H9 (cell line): ENCODE data around the gene CFAP97D1. TPM values are rescaled to one million over a fixed set of nuclear protein-coding genes. Genes with fewer than 3 reads are reported as not detected.

Experiments used
- DNase-seq: peaks from one replicate; pipeline ENCODE4 v3.0.0-alpha.2; 2017
- H2AFZ ChIP-seq: one replicate; pipeline ENCODE4 v1.6.1; 2013; ENCODE audit warnings: mild to moderate bottlenecking, low read length, control low read depth, moderate library complexity
- H2AK5ac ChIP-seq: 2 replicates; pipeline ENCODE4 v1.6.1; 2013; ENCODE audit warnings: low read length, control low read depth, mixed read lengths; ENCODE audit not compliant: insufficient read length
- H2BK120ac ChIP-seq: one replicate; pipeline ENCODE4 v1.6.1; 2013; ENCODE audit warnings: low read depth, mild to moderate bottlenecking, low read length, control low read depth, inconsistent platforms; ENCODE audit not compliant: poor library complexity, severe bottlenecking
- H2BK12ac ChIP-seq: 2 replicates; pipeline ENCODE4 v1.6.1; 2013; ENCODE audit warnings: low read length, control low read depth, mixed read lengths, low read depth; ENCODE audit not compliant: insufficient read length
- H2BK15ac ChIP-seq: 2 replicates; pipeline ENCODE4 v1.6.1; 2013; ENCODE audit warnings: low read depth, low read length, control low read depth
- H2BK20ac ChIP-seq: one replicate; pipeline ENCODE4 v1.6.1; 2013; ENCODE audit warnings: low read depth, mild to moderate bottlenecking, low read length, control low read depth, inconsistent platforms; ENCODE audit not compliant: poor library complexity, severe bottlenecking
- H2BK5ac ChIP-seq: 2 replicates; pipeline ENCODE4 v1.6.1; 2013; ENCODE audit warnings: low read length, control low read depth, mixed read lengths; ENCODE audit not compliant: insufficient read length
- H3K14ac ChIP-seq: 2 replicates; pipeline ENCODE4 v1.6.1; 2013; ENCODE audit warnings: low read length, control low read depth; ENCODE audit not compliant: insufficient read depth
- H3K18ac ChIP-seq: 2 replicates; pipeline ENCODE4 v1.6.1; 2013; ENCODE audit warnings: low read depth, mild to moderate bottlenecking, mixed read lengths, low read length, control low read depth; ENCODE audit not compliant: insufficient read length
- H3K23ac ChIP-seq: 2 replicates; pipeline ENCODE4 v1.6.1; 2013; ENCODE audit warnings: low read length, control low read depth, mixed read lengths, low read depth; ENCODE audit not compliant: insufficient read length
- H3K23me2 ChIP-seq: 2 replicates; pipeline ENCODE4 v1.6.1; 2013; ENCODE audit warnings: low read depth, mild to moderate bottlenecking, mixed read lengths, low read length, control low read depth; ENCODE audit not compliant: insufficient read length, poor library complexity, severe bottlenecking
- H3K27ac ChIP-seq: 2 replicates; pipeline ENCODE4 v1.5.1; 2013; ENCODE audit warnings: low read length, control low read depth, mixed read lengths, low read depth; ENCODE audit not compliant: insufficient read length
- H3K27me3 ChIP-seq: 2 replicates; pipeline ENCODE4 v1.6.1; 2013; ENCODE audit warnings: low read length, control low read depth, inconsistent platforms; ENCODE audit not compliant: insufficient read depth
- H3K4ac ChIP-seq: 2 replicates; pipeline ENCODE4 v1.6.1; 2013; ENCODE audit warnings: low read depth, mild to moderate bottlenecking, control low read depth, inconsistent platforms, low read length, moderate library complexity
- H3K4me1 ChIP-seq: 2 replicates; pipeline ENCODE4 v1.6.1; 2013; ENCODE audit warnings: low read length, control low read depth, inconsistent platforms; ENCODE audit not compliant: insufficient read depth
- H3K4me2 ChIP-seq: 2 replicates; pipeline ENCODE4 v1.6.1; 2013; ENCODE audit warnings: low read length, control low read depth, mixed read lengths; ENCODE audit not compliant: insufficient read length, insufficient read depth
- H3K56ac ChIP-seq: 2 replicates; pipeline ENCODE4 v1.6.1; 2013; ENCODE audit warnings: low read depth, mild to moderate bottlenecking, mixed read lengths, low read length, control low read depth; ENCODE audit not compliant: insufficient read length
- H3K79me1 ChIP-seq: 2 replicates; pipeline ENCODE4 v1.6.1; 2013; ENCODE audit warnings: low read depth, mild to moderate bottlenecking, moderate library complexity, low read length, control low read depth, inconsistent platforms; ENCODE audit not compliant: insufficient read depth, poor library complexity, severe bottlenecking
- H3K79me2 ChIP-seq: 2 replicates; pipeline ENCODE4 v1.6.1; 2013; ENCODE audit warnings: low read length, control low read depth, inconsistent platforms; ENCODE audit not compliant: insufficient read depth
- H3K9ac ChIP-seq: 2 replicates; pipeline ENCODE4 v1.6.1; 2013; ENCODE audit warnings: low read length, control low read depth, mixed read lengths; ENCODE audit not compliant: insufficient read length; ENCODE audit errors: extremely low read depth
- H3K9me3 ChIP-seq: one replicate; pipeline ENCODE4 v1.6.1; 2013; ENCODE audit warnings: low read depth, low read length, inconsistent platforms; ENCODE audit not compliant: control insufficient read depth
- H3T11ph ChIP-seq: one replicate; pipeline ENCODE4 v1.6.1; 2013; ENCODE audit warnings: mild to moderate bottlenecking, low read length, control low read depth, inconsistent platforms
- H4K20me1 ChIP-seq: one replicate; pipeline ENCODE4 v1.6.1; 2013; ENCODE audit not compliant: control insufficient read depth, insufficient read length, insufficient read depth
- H4K5ac ChIP-seq: 2 replicates; pipeline ENCODE4 v1.6.1; 2013; ENCODE audit warnings: low read depth, mild to moderate bottlenecking, mixed read lengths, low read length, control low read depth; ENCODE audit not compliant: insufficient read length
- H4K8ac ChIP-seq: replicated peaks from 2 replicates; pipeline ENCODE4 v1.6.1; 2013; ENCODE audit warnings: low read length, control low read depth, mixed read lengths, low read depth; ENCODE audit not compliant: insufficient read length
- H4K91ac ChIP-seq: 2 replicates; pipeline ENCODE4 v1.6.1; 2013; ENCODE audit warnings: low read depth, mild to moderate bottlenecking, moderate library complexity, mixed read lengths, low read length, control low read depth; ENCODE audit not compliant: insufficient read length
- H3K27ac Mint-ChIP-seq, 3 experiments: 2 replicates in 2 of 3; 3 replicates in 1 of 3; pipeline ENCODE4 v1.8.0; 2020 to 2021; ENCODE audit warnings: mixed read lengths in 3 of 3, mild to moderate bottlenecking in 1 of 3, moderate library complexity in 1 of 3
- H3K27me3 Mint-ChIP-seq: 2 replicates; pipeline ENCODE4 v1.8.0; 2021; ENCODE audit warnings: low read depth, mild to moderate bottlenecking, moderate library complexity, mixed read lengths
- H3K36me3 Mint-ChIP-seq, 3 experiments: 2 replicates in 2 of 3; 3 replicates in 1 of 3; pipeline ENCODE4 v1.8.0; 2020 to 2021; ENCODE audit warnings: low read depth in 3 of 3, mixed read lengths in 3 of 3; ENCODE audit not compliant: insufficient read depth in 1 of 3
- H3K4me1 Mint-ChIP-seq, 2 experiments: 2 replicates each; pipeline ENCODE4 v1.8.0; 2020; ENCODE audit warnings: mixed read lengths in 2 of 2
- H3K4me3 Mint-ChIP-seq, 2 experiments: 2 replicates in 1 of 2; 3 replicates in 1 of 2; pipeline ENCODE4 v1.8.0; 2020 to 2021; ENCODE audit warnings: mild to moderate bottlenecking in 2 of 2, mixed read lengths in 2 of 2, moderate library complexity in 1 of 2
- H3K9me3 Mint-ChIP-seq, 2 experiments: 2 replicates in 1 of 2; 3 replicates in 1 of 2; pipeline ENCODE4 v1.8.0; 2020; ENCODE audit warnings: mild to moderate bottlenecking in 2 of 2, mixed read lengths in 2 of 2, moderate library complexity in 1 of 2
- CTCF ChIP-seq: fragments of 200-600 bp; sonication (generic); conservative IDR thresholded peaks from 3 replicates; pipeline ENCODE4 v1.8.0; 2021; ENCODE audit warnings: antibody characterized with exemption, mild to moderate bottlenecking
- WGBS: extraction: QIAGEN DNeasy Blood & Tissue Kit; methylation state at CpG from one replicate; pipeline ENCODE4 v1.1.7; 2013; ENCODE audit warnings: missing lambda C conversion rate, low lambda C conversion rate, mixed read lengths; ENCODE audit not compliant: insufficient read length; ENCODE audit errors: extremely low coverage; 5-methylcytosine and 5-hydroxymethylcytosine counted together
- total RNA-seq: library from RNA; stranded (reverse); gene quantifications from 2 replicates; pipeline ENCODE4 v1.2.1, GENCODE V29; 2021

Gene CFAP97D1
- total RNA-seq, 1 experiment from 2014 or later, result not detected

GRCh38 chr17:43737722-43738121, 42.5 kb upstream of the CFAP97D1 start:
- no peak overlapping the region for H3K18ac ChIP-seq
- H3K79me1 ChIP-seq, result no peaks in the 10 kb centered on the region
- H3K4me2 ChIP-seq, result no peak overlapping the region
- no peak overlapping the region for H2AK5ac ChIP-seq
- no peak overlapping the region for H3K9ac ChIP-seq
- peaks cover 12% of the 10 kb centered on the region for H3K9me3 ChIP-seq
- H2BK5ac ChIP-seq, result no peak overlapping the region
- H3K4me3 Mint-ChIP-seq, result no peak overlapping the region
- no CpG with 5 or more reads among the region's 2 CpGs for WGBS
- no peak overlapping the region for H4K91ac ChIP-seq
- no peaks in the 10 kb centered on the region for H4K20me1 ChIP-seq
- H3K4me1 Mint-ChIP-seq, result peaks cover 18 to 24% of the 10 kb centered on the region in 2 experiments
- H2BK120ac ChIP-seq, result no peak overlapping the region
- peaks cover 20 to 21% of the 10 kb centered on the region in 2 experiments for H3K9me3 Mint-ChIP-seq
- H3K14ac ChIP-seq, result no peak overlapping the region
- H3K56ac ChIP-seq, result no peak overlapping the region
- H4K8ac ChIP-seq, result no peak overlapping the region
- H2AFZ ChIP-seq, result no peak overlapping the region
- DNase-seq, result no peak
- no peaks in the 10 kb centered on the region for H3K4me1 ChIP-seq
- H2BK20ac ChIP-seq, result no peak overlapping the region
- peaks cover 4% of the 10 kb centered on the region; the same call in 1 of the 2 replicates for H3K27me3 Mint-ChIP-seq
- H3K4ac ChIP-seq, result no peak overlapping the region
- no peak overlapping the region for H2BK12ac ChIP-seq
- no peak overlapping the region for H2BK15ac ChIP-seq
- no peak for TF ChIP-seq CTCF
- no peaks in the 10 kb centered on the region for H3K79me2 ChIP-seq
- no peaks in the 10 kb centered on the region for H3K23me2 ChIP-seq
- no peak overlapping the region for H3T11ph ChIP-seq
- no peak overlapping the region for H3K23ac ChIP-seq
- no peak overlapping the region for H3K27ac Mint-ChIP-seq
- H4K5ac ChIP-seq, result no peak overlapping the region
- peaks cover 3 to 20% (median 12%) of the 10 kb centered on the region in 3 experiments; a peak in 5 of 7 replicates for H3K36me3 Mint-ChIP-seq
- H3K27ac ChIP-seq, result no peak overlapping the region
- H3K27me3 ChIP-seq, result no peaks in the 10 kb centered on the region
